ENCODE measurements around the gene RAB8B. TPM values are rescaled to one million over a fixed set of nuclear protein-coding genes. Genes with fewer than 3 reads are reported as not detected.

RAB8B gene
- total RNA-seq, 1 donor from 2014 or later = 31.6 TPM

DNA sequence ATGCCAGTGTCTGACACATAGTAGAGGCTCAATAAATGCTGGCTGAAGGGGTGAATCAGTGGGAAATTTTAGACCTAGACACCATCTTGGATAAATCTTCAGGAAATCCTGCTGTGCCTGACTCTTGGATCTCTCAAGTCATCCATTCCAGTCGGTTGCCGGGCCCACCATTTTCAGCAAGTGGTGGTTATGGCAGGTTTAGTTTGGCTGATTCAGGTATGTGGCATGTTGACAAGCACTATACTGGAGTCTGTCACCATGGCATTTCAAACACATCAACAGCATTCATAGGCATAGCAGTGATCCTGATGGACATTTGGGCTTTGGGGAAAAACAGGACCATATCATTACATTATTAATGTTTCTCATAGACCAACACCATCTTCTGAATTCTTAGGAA lies 62.3 kb downstream of the RAB8B start:
- DNase-seq (ENCODE audit: low spot score, unreplicated experiment) = no peak
- H3K4me1 Mint-ChIP-seq (ENCODE audit: low read depth) = peaks cover 22% of the 10 kb centered on the region
- no peaks in the 10 kb centered on the region for H3K9me3 Mint-ChIP-seq (ENCODE audit: low read depth)
- no peak overlapping the region for H3K4me3 Mint-ChIP-seq (ENCODE audit: low read depth)
- H3K27me3 Mint-ChIP-seq = no peaks in the 10 kb centered on the region
- peaks cover 7% of the 10 kb centered on the region for H3K36me3 Mint-ChIP-seq (ENCODE audit: insufficient read depth)
- H3K27ac Mint-ChIP-seq = no peak overlapping the region
- TF ChIP-seq, protein P1, sequence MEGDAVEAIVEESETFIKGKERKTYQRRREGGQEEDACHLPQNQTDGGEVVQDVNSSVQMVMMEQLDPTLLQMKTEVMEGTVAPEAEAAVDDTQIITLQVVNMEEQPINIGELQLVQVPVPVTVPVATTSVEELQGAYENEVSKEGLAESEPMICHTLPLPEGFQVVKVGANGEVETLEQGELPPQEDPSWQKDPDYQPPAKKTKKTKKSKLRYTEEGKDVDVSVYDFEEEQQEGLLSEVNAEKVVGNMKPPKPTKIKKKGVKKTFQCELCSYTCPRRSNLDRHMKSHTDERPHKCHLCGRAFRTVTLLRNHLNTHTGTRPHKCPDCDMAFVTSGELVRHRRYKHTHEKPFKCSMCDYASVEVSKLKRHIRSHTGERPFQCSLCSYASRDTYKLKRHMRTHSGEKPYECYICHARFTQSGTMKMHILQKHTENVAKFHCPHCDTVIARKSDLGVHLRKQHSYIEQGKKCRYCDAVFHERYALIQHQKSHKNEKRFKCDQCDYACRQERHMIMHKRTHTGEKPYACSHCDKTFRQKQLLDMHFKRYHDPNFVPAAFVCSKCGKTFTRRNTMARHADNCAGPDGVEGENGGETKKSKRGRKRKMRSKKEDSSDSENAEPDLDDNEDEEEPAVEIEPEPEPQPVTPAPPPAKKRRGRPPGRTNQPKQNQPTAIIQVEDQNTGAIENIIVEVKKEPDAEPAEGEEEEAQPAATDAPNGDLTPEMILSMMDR (IDR thresholded peaks at IDR 0.05; ENCODE audit: unreplicated experiment) = no peak

DNA sequence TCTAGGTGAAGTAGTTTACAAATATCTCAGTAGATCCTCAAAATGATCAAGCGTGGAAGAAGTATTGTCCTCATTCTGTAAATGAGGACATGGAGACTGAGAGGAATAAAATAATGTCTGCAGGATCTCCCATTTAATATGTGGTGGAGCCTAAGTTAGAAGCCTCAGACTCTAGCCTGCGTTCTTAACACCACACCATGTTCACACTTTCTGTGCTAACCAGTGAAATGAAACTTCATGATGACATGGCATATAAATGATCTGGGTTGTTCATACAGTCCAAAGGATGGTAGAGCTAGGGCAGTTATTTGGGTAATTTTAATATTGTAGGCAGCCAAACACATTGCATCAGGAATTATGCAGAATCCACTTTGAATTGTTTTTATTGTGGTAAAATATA lies 62.9 kb downstream of the RAB8B start:
- TF ChIP-seq, protein P1 (IDR thresholded peaks at IDR 0.05; ENCODE audit: unreplicated experiment) = no peak
- Mint-ChIP-seq H3K27me3 (no peaks in the 10 kb centered on the region), H3K36me3 (ENCODE audit: insufficient read depth) (peaks cover 4% of the 10 kb centered on the region), H3K27ac (no peak overlapping the region), H3K9me3 (ENCODE audit: low read depth) (no peaks in the 10 kb centered on the region), H3K4me1 (ENCODE audit: low read depth) (peaks cover 25% of the 10 kb centered on the region), H3K4me3 (ENCODE audit: low read depth) (no peak overlapping the region)
- no peak for DNase-seq (ENCODE audit: low spot score, unreplicated experiment)

DNA sequence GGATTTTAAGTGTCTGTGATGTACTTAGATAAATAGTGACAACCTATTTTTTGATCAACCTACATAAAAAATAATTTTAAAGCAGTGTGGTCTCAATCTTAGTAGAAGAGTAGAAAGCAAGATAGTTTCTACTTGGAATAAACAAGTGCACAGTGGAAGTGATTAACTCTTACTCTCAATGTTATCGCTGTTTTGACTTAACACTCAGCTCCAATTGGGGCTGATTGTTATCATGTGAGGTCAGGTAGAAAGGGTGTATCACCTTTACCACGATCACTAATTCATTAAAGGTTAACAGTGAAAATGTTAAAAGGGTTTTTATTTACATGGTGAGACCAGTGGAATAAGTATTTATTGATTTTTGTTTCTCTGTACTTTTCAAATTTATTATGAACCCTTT lies 65.6 kb downstream of the RAB8B start:
- H3K4me1 Mint-ChIP-seq (ENCODE audit: low read depth) = peaks cover 25% of the 10 kb centered on the region
- H3K4me3 Mint-ChIP-seq (ENCODE audit: low read depth) = no peak overlapping the region
- TF ChIP-seq, protein P1 (IDR thresholded peaks at IDR 0.05; ENCODE audit: unreplicated experiment) = no peak
- H3K27me3 Mint-ChIP-seq = no peaks in the 10 kb centered on the region
- H3K9me3 Mint-ChIP-seq (ENCODE audit: low read depth) = no peaks in the 10 kb centered on the region
- no peak overlapping the region for H3K27ac Mint-ChIP-seq
- H3K36me3 Mint-ChIP-seq (ENCODE audit: insufficient read depth) = peaks cover 8% of the 10 kb centered on the region
- no peak for DNase-seq (ENCODE audit: low spot score, unreplicated experiment)

DNA sequence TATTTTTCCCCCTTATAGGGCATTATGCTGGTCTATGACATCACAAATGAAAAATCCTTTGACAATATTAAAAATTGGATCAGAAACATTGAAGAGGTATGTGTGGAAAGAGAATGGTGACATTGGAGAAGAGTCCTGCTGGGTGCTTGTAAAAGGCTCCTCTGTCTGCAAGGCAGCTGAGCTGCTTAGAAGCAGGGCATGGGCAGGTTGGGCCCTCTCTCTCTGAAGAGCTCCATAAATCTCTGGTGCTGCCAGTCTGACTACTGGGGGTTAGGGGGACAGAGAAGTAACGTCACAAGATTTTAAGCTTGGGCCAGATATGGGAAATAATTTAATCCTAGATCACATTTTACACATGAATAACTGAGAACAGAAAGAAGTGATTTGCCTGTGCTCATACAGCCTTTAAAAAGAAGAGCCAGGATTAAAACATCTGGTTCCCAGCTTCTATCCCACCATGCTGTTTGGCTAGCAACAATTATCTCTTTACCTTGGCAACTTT lies 66.1 kb downstream of the RAB8B start:
- Mint-ChIP-seq H3K4me3 (ENCODE audit: low read depth) (no peak overlapping the region), H3K27ac (peak overlapping the region; percentile 84), H3K27me3 (no peaks in the 10 kb centered on the region), H3K4me1 (ENCODE audit: low read depth) (peaks cover 28% of the 10 kb centered on the region), H3K36me3 (ENCODE audit: insufficient read depth) (peaks cover 12% of the 10 kb centered on the region), H3K9me3 (ENCODE audit: low read depth) (no peaks in the 10 kb centered on the region)
- DNase-seq (ENCODE audit: low spot score, unreplicated experiment) = no peak
- TF ChIP-seq, protein P1 (IDR thresholded peaks at IDR 0.05; ENCODE audit: unreplicated experiment) = no peak

DNA sequence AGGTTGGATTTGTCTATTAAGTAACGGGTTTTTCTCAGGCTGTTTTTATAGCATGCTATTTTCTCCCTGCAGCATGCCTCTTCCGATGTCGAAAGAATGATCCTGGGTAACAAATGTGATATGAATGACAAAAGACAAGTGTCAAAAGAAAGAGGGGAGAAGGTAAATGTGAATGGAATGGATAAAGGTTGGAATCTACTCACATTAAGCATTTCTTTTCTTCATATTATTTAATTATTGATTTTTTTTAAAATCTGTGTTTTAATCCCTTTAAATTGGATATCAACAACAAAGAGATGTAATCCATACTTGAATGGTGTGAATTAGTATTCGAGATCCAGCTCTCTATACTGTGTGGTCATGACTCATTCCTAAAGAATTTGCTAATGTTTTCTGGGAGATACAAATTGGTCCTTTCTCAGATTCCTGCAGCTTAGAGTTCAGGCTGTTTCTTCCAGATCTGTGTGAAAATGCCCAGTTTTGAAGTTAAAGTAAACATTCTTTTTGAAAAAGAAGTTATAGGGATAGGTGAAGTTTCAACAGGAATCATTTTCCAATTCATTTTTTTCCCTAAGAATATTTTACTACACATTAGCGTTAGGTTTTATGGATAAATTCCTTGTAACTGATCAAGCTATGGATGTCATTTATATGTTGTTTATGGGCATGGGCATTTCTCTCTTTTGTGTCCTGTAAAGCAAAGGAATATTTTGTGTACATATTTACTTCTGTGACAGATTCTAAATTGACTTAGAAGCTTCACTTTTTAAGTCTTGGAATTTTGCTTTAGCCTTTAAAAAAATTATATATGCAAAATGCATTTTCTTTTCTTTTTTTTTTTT lies 67.2 kb downstream of the RAB8B start:
- Mint-ChIP-seq H3K27me3 (no peaks in the 10 kb centered on the region), H3K9me3 (ENCODE audit: low read depth) (no peaks in the 10 kb centered on the region), H3K36me3 (ENCODE audit: insufficient read depth) (peaks cover 16% of the 10 kb centered on the region), H3K4me3 (ENCODE audit: low read depth) (no peak overlapping the region), H3K27ac (peak overlapping the region; percentile 95), H3K4me1 (ENCODE audit: low read depth) (peaks cover 28% of the 10 kb centered on the region)
- TF ChIP-seq, protein P1 (IDR thresholded peaks at IDR 0.05; ENCODE audit: unreplicated experiment) = no peak
- DNase-seq (ENCODE audit: low spot score, unreplicated experiment) = no peak
